GOT3 (cell line): Measurements from ENCODE around the gene SEC16A.
"Not testable (repeated sequence)": the region's sequence is repeated elsewhere in the genome, so short reads cannot be mapped to it uniquely, and the experiment has no call there.

Experiments
- DNase-seq: peaks from one replicate; lab custom pipeline; 2025; ENCODE audit warnings: mixed read lengths; lab: John Stamatoyannopoulos, UW

SEC16A gene

DNA sequence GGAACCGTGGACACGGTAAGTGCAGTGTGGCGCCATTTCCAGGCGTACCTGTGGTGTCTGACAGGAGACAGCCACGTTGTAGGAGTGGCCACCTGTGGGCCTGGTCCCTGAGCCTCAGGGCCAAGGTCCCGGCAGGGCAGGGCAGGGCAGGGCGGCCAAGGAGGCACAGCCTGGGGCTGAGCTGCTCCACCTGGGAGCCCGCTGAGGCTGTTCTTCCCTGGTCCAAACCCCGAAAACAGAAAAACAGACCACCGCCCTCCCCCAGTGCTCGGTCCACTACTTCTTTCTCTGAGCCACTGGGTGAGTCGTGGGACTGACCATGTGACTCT lies 63.8 kb downstream of the SEC16A start:
- no peak for DNase-seq

DNA sequence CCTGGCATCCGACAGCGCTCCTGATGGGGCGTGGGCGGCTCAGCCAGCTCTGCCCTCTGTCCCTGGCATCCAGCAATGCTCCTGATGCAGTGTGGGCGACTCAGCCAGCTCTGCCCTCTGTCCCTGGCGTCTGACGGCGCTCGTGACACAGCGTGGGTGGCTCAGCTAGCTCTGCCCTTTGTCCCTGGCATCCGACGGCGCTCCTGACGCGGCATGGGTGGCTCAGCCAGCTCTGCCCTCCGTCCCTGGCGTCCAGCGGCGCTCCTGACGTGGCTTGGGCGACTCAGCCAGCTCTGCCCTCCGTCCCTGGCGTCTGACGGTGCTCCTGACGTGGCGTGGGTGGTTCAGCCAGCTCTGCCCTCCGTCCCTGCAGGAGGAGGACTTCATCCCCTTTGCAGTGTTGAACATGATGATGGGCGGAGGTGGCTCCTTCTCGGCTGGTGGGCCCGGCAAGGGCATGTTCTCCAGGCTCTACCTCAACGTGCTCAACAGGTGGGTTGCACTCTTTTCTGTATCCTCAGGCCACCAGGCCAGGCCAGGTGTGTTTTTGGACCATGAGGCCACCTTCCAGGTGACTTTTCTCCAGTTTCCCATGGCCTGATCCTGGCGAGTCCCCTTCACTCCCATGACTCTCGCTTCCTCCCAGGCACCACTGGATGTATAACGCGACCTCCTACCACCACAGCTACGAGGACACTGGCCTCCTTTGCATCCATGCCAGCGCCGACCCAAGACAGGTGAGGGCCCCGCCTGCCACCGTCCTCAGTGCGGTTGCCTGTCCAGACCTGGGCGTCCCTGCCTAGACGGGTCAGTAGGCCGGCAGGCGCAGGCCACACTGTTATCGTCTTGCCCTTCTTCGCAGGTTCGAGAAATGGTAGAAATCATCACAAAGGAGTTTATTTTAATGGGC lies 64.4 kb downstream of the SEC16A start:
- DNase-seq = no peak

DNA sequence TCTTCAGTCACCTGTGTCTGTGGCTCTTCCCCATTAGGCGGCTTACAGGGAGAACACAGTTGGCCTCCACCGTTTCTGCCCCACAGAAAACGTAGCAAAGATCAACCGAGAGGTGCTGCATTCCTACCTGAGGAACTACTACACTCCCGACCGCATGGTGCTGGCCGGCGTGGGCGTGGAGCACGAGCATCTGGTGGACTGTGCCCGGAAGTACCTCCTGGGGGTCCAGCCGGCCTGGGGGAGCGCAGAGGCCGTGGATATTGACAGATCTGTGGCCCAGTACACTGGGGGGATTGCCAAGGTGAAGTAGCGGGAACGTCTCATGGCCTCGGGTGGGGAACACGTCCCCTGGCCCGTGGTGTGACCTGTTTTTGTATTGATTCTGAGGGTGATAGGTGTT lies 65.9 kb downstream of the SEC16A start:
- no peak for DNase-seq

DNA sequence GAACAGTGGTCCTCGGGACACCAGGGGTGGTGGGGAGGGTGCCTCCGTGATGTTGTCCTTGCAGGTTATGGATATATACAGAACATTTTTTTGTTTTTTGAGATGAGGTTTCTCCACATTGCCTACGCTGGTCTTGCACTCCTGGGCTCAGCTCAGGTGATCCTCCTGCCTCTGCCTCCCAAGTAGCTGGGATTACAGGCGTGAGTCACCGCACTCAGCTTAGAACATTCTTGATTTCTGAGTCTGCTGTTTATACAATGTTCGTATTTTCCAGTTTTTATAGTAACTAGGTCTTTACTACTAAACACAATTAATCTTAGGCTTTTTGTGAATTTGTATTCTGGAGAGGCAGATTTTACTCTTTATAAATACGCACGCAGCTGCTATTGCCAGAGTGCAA lies 66.4 kb downstream of the SEC16A start:
- no peak for DNase-seq

DNA sequence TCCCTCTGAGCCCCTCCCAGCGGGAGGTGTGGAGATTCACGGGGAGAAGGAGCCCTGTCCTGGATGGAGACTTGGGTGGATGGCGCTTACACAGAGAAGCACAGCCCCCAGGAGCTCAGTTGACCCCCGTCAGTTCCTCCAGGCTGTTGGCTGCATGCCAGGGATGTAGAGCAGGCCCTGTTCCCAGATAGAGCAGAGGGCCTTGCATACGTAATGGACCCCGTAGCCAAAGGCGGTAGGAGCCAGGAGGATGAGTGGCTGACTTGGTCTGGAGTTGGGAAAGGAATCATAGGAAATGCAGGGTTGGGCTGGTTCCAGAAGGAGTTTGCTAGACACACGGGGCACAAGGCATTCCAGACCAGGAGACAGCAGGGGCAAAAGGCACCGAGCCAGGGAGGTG lies 69.9 kb downstream of the SEC16A start:
- no peak for DNase-seq

DNA sequence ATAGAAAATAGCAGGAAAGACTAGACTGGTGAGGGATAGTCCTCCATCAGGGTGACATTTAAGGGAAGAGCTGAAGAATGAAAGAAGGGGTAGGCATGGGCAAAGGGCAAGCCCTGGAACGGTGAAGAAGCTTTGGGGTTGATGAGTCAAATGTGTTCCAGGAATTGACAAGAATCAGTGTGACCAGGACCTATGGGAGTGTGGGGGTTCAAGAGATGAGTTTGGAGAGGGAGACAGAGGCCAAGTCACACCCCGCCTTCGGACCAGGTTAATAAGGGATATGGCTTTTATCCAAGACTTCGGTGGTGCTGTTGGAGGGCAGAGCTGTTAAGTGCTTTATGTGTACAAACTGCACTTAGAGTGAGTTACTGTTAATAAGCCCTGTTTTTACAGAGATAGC lies 71.5 kb downstream of the SEC16A start:
- DNase-seq = no peak

DNA sequence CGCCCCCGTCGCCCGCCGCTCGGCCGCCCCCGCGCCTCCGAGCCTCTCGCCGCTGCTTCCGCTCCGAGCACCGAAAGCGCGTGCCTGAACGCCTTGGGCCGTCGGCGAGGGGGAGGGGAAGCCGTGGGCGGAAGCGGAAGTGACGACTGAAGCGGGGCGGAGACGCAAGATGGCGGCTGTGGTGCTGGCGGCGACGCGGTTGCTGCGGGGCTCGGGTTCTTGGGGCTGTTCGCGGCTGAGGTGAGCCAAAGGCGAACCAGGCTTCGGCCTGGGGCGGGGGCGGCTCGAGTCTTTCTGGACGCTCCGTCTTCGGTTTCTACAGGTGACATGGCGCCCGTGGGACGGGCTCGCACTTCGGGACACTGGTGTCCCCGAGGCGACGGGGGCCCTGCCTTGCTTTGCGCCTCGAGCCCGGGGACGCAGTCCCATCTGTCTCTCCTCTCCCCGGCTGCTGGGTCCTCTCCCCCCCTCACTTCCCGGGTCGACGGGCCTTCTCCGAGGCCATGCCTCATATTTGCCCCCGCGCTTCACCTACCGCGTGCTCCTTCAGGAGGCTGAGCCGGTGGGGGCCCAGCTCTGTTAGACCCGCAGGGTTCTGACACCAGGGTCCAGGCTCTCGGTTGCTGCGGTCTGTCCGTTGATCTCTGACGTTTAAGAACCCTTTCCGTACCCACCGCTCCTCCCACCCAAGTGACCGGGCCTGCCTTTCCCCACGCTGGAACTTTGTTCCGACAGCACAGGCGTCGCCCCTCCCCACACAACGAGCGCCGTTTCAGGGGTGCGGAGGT lies 72.1 kb downstream of the SEC16A start, which contains the start of the genes ENTR1 and PMPCA:
Gene ENTR1 (minus strand): TSS at position 115 of the 788 bp plus-strand sequence. CDS start 217 bp downstream, outside the sequence.
Gene PMPCA (plus strand): TSS at position 159 of the 788 bp plus-strand sequence. CDS start 11 bp downstream, at position 170.
- DNase-seq = peak; percentile 77

DNA sequence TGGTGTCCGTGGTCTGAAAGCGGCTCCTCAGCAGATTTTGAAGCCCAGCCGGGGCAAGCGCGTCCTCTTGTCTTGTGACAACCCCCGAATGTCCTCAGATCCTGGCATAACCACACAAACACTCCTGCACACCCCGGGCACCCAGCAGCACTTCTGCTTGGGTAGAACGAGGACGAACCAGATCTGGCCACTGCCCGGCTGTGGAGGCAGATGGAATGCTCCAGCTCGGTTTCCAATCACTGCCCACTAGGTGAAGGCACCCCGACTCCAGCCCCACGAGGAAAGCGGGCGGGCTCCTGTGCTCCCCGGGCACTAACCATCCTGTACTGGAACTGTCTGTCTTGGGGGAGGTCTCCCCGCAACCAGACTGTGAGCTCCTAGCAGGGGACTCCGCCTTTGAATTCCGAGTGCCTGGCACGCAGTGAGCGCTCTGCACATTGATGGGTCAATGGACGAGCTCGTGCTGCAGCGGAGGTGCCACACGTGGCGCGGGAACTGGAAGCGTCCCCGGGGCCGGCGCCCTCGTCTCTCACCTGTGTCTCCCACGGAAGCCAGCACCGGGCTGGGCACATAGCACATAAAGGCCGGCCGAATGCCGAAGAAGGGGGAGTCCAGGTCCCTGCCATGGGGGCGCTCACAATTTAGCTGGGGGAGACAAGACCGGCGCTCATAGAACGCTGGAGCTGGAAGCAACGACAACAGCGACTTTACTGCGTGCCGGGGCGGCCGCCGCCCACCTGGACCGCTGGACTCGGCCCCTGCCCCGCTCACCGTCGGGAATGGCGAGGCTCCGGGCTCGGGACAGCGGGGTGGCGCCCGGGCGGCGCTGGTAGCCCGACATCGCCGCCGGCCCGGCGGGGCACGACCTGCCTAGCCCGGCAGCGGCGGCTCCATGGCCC lies 73.0 kb downstream of the SEC16A start:
- DNase-seq = no peak

DNA sequence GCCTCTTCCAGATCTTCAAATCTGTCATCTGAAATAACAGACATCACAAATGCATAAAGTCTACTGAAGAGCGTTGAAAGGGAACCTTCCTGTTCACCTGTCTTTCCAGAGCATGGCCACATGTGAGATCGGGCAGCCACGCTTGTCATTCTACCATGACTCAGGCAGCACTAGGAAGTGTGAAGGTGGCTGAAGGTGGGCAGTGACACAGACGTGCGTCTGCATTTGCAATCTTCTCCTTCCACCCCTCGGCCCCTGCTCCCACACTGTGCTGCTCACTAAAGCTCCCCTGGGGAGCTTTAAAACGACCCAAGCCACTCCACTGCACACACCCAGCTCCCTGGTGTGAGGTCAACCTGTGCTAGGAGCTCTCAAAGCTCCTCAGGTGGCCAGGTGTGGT lies 74.9 kb downstream of the SEC16A start:
- DNase-seq = no peak

DNA sequence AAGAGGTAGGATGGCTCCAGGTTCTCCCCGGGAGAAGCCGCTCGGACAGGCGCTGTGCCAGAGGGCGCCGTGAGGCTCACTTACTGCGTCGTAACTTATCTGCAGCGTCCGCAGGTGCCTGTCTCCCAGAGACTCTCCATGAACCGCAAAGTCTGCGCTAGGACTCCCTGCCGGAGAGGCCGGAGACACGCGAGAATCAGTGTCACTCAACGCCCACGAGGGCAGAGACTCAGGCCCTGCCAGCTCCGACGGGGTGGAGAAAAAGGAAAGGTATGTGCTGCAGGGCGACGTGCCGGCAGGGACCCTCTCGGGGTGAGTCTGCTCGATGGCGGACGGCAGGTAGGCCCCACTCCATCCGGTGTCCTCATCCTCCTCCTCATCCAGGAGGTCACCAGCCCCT lies 75.8 kb downstream of the SEC16A start:
- not testable (repeated sequence) for DNase-seq

DNA sequence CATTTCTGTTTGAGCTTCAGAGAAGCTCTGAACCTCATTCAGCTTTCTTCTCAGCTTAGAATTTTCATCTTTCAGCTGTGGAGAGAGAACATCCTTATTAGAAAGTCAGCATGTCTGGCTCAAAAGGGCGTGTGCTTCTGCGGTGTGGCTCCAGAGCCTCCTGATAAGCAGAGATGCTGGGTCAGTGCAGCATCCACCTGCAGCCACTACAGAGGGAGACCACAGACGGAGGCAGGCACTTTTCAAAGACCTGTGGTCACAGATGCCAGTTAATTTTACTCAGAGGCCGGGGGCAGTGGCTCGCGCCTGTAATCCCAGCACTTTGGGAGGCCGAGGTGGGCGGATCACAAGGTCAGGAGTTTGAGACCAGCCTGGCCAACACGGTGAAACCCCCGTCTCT lies 76.9 kb downstream of the SEC16A start:
- DNase-seq = not testable (repeated sequence)

DNA sequence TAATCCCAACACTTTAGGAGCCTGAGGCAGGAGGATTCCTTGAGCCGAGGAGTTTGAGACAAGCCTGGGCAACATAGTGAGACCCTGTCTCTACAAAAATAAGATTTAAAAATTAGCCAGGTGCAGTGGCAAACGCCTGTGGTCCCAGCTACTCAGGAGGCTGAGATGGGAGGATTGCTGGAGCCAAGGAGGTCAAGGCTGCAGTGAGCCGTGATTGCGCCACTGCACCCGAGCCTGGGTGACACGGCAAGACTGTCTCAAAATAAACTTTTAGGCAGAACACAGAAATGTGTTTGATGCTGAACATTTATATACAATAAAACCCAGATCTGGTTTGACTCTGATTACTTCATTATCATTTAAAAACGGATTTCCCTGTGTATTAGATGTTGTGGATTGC lies 77.4 kb downstream of the SEC16A start:
- DNase-seq = no peak

DNA sequence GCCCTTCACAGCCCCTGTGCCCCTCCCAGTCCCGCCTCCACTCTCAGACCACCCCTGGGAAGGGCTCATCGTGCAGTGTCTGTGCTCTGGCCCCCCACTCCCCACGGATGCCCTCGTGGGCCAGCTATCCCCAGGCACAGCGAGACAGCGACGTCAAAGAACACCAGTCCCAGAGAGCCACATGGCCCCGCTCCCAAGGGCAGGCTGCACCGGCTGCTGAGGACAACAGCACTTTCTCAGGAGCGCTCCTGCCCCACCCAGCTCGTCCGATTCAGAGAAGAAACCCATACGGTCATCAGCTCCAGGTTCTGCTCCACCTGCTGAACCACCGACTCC lies 78.1 kb downstream of the SEC16A start:
- DNase-seq = no peak

DNA sequence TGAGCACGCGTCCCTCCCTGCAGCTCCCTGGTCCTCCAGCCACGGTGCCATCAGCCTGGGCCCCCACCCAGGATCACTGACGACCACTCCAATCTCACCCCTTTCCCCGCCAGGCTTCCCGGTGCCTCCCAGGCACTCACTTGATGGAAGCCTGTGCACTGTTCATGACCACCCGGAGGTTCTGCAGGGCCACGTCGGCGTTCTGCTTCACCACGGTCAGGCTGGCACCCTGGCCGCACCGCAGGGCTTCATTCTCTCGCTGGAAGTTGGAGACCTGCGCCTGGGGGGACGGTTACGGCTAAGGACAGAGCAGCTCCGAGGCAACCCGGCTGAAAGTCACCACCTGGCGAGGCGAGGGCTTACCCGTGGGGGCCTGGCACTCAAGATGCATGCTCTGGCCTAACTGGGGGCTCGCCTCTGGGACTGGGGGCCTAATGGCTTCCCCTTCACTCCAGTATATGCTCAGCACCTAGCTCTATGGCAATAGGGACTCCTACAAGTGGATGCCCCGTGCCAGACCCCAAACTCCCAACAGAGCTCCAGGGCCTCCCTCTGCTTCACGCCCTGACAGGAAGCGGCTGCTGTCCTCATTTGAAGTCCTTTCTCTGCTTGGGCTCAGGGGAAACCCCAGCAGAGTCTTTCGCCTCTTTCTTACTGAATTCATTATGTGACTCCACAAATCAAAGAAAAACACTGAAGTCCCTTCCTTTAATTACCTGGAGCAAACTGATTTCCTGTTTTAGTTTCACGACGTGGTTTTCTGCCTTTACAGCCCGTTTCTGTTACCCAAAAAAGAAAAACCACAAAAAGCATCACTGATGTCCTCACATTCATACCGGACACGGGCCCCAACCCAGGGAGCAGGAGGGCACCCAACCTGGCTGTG lies 78.7 kb downstream of the SEC16A start:
- DNase-seq = no peak

DNA sequence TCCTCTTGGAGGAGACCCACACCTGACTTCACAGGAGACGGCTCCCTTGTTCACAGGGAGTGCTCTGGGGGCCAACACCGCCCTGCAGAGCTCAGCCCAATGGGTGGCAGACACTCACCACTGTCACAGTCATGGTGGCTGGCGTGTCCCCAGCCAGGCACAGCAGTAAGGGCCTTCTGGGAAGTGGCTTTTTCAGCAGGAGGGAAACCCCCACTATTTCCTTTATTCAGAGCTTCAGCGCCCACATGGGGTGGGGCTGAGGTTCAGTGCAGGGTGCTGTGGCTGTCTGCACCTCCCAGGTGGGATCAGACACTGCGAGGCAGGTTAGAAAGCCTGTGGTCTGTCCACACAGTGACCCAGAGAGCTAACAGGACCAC lies 79.3 kb downstream of the SEC16A start:
- DNase-seq = no peak

DNA sequence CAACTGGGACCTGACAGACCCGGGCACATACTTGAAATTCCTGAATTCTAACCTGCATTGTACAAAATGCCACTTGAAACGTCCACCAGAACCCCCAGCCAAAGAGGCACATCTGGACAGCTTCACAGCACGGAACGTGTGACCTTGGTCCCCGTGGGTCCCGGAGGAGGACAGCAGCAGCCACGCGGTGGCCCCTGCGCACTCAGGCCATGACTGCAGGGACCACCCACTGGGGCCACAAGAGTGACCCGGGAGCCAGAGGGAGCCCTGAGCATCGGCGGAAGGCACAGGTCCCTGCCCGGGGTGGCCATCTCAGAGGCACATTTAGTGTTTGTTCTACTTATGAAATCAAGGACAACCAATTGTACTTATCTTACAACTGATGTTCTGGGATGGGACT lies 80.8 kb downstream of the SEC16A start:
- DNase-seq = no peak

DNA sequence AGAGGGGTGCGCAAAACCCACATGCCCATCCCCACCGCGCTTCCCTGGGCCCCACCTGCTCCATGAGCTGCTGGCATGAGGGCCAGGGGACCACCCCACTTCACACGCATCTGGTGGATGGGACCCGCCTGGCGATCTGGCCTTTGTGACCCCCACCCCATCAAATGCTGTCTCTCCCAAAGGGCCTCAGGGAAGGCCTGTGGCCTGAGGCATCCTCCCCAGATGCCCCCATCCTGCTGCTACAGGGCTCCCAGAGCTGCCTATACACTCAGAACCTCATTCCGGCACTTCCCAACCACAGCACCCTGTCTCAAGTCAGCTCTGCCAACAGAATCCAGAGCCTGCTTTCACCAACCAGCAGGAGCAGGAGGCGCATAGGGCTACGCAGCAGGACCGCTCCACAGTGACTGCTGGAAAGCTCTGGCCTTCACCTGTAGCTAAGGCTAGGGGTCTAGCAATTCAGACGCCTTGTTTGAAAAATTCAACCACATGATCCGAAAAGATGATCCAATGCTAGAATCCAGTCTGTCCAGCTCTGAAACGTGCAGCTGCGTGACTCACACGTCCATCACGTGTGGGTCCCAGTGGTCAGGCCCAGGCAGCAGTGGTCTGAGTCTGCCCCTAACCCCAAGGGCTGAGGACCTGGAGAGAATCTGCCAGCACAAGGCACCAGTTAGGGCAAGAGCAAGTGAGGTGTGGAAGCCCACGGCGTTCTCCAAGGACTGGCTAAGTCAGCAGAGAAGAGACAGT lies 81.5 kb downstream of the SEC16A start:
- DNase-seq = no peak

DNA sequence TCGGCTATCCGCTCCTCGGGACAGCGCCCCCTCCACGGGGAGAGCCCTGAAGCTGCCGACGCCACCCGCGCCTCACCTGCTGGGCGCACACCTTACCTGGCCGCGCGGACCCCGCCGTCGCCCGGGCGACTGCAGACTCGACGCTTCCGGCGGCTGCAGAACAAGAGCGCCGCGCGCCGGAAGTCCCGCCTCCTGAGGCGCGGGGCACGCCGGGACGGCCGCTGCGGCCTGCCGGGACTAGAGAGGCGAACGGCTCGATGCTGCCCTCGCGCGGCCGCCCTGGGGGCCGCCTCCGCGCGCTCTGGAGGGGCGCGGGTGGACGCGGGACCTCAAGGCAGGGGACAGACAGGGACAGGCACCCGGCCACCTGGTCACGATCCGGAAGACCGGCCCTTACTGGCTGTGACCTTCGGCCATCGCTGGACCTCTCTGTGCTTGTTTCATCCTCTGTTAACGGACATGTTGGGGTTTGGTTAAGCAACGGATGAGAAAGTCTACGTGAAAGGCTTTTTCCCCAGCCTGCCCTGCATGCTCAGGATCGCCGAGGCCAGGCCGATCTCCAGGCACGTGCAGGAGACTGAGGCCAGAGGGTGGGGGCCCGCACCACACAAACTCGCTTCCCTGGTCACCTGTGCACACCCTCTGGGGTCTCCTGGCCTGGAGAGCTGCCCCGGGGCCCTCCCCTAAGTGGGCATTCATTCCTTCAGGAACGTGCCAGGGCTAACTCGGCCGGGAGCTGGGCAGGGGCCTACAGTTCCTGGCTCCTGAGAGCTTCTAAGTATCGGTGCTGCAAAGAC lies 82.6 kb downstream of the SEC16A start, which contains the start of gene SNAPC4:
Gene SNAPC4 (minus strand): TSS at position 133 of the 797 bp plus-strand sequence. CDS start 1,742 bp downstream, outside the sequence.
- peak; percentile 54 for DNase-seq
